ENCODE results near the gene EZR. TPM values are rescaled to one million over a fixed set of nuclear protein-coding genes. Genes with fewer than 3 reads are reported as not detected.
"Not testable (repeated sequence)": the region's sequence is repeated elsewhere in the genome, so short reads cannot be mapped to it uniquely, and the experiment has no call there.

The EZR gene
- total RNA-seq, 1 donor from 2014 or later = 489 TPM

GRCh38 chr6:158793432-158793831 lies 25.7 kb downstream of the EZR start:
- Mint-ChIP-seq H3K36me3 (ENCODE audit: low read depth) (peaks cover 78% of the 10 kb centered on the region), H3K27me3 (no peaks in the 10 kb centered on the region), H3K4me1 (peaks cover 95% of the 10 kb centered on the region), H3K4me3 (peak overlapping the region; percentile 44), H3K9me3 (no peaks in the 10 kb centered on the region), H3K27ac (peak overlapping the region; percentile 70)
- ChIA-PET POLR2A (interaction anchor here (0.6 to 11.8 kb wide), 9 partner anchors 17 to 179 kb away, joined by 3 to 139 read pairs (median 4); partner anchors contain the start of gene EZR), CTCF (interaction anchor here (0.7 to 7.0 kb wide), 17 partner anchors 10 to 311 kb away, joined by 3 to 60 read pairs (median 4); no protein-coding TSS in a partner anchor)
- intact Hi-C loops (cut with micrococcal nuclease) = loop anchor here (1.0 to 10.0 kb wide), 5 partner anchors 24 to 579 kb away; no protein-coding TSS in a partner anchor
- TF ChIP-seq, protein P1, sequence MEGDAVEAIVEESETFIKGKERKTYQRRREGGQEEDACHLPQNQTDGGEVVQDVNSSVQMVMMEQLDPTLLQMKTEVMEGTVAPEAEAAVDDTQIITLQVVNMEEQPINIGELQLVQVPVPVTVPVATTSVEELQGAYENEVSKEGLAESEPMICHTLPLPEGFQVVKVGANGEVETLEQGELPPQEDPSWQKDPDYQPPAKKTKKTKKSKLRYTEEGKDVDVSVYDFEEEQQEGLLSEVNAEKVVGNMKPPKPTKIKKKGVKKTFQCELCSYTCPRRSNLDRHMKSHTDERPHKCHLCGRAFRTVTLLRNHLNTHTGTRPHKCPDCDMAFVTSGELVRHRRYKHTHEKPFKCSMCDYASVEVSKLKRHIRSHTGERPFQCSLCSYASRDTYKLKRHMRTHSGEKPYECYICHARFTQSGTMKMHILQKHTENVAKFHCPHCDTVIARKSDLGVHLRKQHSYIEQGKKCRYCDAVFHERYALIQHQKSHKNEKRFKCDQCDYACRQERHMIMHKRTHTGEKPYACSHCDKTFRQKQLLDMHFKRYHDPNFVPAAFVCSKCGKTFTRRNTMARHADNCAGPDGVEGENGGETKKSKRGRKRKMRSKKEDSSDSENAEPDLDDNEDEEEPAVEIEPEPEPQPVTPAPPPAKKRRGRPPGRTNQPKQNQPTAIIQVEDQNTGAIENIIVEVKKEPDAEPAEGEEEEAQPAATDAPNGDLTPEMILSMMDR (IDR thresholded peaks at IDR 0.05) = no peak
- peak; percentile 54 for ATAC-seq (ENCODE audit: low read depth)
- no peak for DNase-seq

GRCh38 chr6:158792505-158792904 lies 26.7 kb downstream of the EZR start:
- peaks cover 80% of the 10 kb centered on the region for H3K36me3 Mint-ChIP-seq (ENCODE audit: low read depth)
- H3K27me3 Mint-ChIP-seq; DNase-seq; H3K4me3 Mint-ChIP-seq; ATAC-seq (ENCODE audit: low read depth); H3K9me3 Mint-ChIP-seq: not testable (repeated sequence)
- intact Hi-C loops (cut with micrococcal nuclease) = loop anchor here (10.0 kb wide), 1 partner anchor 578 kb away; no protein-coding TSS in a partner anchor
- ChIA-PET CTCF (interaction anchor here (0.6 to 7.0 kb wide), 10 partner anchors 11 to 312 kb away, joined by 3 to 60 read pairs (median 4); partner anchors contain the start of gene EZR), POLR2A (interaction anchor here (0.7 to 11.8 kb wide), 12 partner anchors 11 to 166 kb away, joined by 3 to 139 read pairs (median 4); partner anchors contain the start of gene EZR)
- H3K4me1 Mint-ChIP-seq = peaks cover 90% of the 10 kb centered on the region
- H3K27ac Mint-ChIP-seq = peak overlapping the region; percentile 70

DNA sequence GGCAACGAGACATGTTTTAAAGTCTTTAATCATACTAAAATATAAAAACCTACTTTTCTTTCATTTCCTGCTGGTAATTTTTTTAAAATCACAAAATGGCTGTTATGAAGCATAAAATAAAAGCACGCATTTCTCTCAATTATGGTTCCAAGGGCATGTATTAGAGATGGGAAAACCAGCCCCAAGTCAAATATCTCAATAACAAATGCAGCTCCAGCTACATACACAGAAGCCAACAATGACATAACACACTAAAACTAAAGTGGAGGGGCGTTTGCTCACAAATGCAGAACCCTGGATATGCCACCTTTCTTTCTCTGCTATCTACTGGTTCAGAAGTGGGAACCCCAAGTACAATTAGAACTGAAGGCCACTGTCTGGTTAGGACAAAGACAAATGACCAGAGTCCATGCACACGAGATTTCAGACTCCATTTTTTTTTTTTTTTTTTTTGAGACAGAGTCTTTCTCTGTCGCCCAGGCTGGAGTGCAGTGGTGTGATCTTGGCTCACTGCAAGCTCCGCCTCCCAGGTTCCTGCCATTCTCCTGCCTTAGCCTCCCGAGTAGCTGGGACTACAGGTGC lies 27.8 kb downstream of the EZR start:
- intact Hi-C loops (cut with micrococcal nuclease) = loop anchor here (10.0 kb wide), 1 partner anchor 577 kb away; no protein-coding TSS in a partner anchor
- no peak for DNase-seq
- ChIA-PET POLR2A (interaction anchor here (1.0 to 11.8 kb wide), 5 partner anchors 19 to 78 kb away, joined by 4 to 139 read pairs (median 14); partner anchors contain the start of gene EZR), CTCF (interaction anchor here (1.6 to 7.0 kb wide), 4 partner anchors 28 to 181 kb away, joined by 3 to 60 read pairs (median 16); partner anchors contain the start of gene EZR)
- H3K9me3 Mint-ChIP-seq = no peaks in the 10 kb centered on the region
- H3K27ac Mint-ChIP-seq = peak overlapping the region; percentile 73
- H3K4me3 Mint-ChIP-seq = no peak overlapping the region
- no peak for ATAC-seq (ENCODE audit: low read depth)
- H3K27me3 Mint-ChIP-seq = no peaks in the 10 kb centered on the region
- H3K4me1 Mint-ChIP-seq = peaks cover 89% of the 10 kb centered on the region
- TF ChIP-seq, protein P1 (IDR thresholded peaks at IDR 0.05) = no peak
- H3K36me3 Mint-ChIP-seq (ENCODE audit: low read depth) = peaks cover 80% of the 10 kb centered on the region

DNA sequence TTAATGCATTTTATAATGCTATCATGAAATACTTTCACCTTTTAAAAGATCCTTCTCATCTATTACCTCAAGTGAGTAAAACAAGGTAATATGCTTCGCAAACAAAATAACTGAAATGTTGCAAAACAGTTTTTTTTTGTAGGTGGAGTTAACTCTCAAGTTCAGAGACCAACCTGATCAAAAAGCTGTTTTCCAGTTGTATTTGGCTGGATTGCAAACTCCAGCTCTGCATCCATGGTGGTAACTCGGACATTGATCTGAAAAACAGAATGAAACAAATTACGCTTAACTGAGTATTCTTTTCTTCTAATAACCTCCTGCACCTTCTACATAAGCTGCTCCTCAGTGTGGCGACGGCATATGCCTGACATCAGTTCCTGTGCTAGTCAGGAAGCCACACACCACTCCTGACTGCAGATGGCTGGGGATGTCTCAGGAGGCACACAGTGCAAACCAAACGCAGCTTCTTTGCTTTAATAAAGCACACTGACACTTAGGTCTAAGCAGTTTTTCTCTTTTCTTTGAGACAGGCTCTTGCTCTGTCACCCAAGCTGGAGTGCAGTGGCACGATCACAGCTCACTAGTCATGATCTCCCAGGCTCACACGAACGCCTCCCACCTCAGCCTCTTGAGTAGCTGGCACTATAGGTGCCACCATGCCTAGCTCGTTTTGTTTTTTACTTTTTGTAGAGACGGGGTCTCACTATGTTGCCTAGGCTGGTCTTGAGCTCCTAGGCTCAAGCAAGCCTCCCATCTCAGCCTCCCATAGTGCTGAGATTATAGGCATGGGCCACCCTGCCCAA lies 29.9 kb downstream of the EZR start:
- Mint-ChIP-seq H3K27ac (peak overlapping the region; percentile 84), H3K4me1 (peaks cover 71% of the 10 kb centered on the region), H3K36me3 (ENCODE audit: low read depth) (peaks cover 82% of the 10 kb centered on the region), H3K9me3 (no peaks in the 10 kb centered on the region), H3K27me3 (no peaks in the 10 kb centered on the region), H3K4me3 (peak overlapping the region; percentile 63)
- intact Hi-C loops (cut with micrococcal nuclease) = loop anchor here (1.0 kb wide), 2 partner anchors 9 to 85 kb away; no protein-coding TSS in a partner anchor
- DNase-seq (no peak), ATAC-seq (ENCODE audit: low read depth) (peak; percentile 76)
- CTCF ChIA-PET = interaction anchor here (0.8 to 2.7 kb wide), 9 partner anchors 9 to 321 kb away, joined by 3 to 13 read pairs (median 5); no protein-coding TSS in a partner anchor
- TF ChIP-seq, protein P1 (IDR thresholded peaks at IDR 0.05) = no peak
- POLR2A ChIA-PET = interaction anchor here (0.6 to 2.5 kb wide), 19 partner anchors 8 to 318 kb away, joined by 3 to 24 read pairs (median 4); partner anchors contain the start of genes EZR and RSPH3

DNA sequence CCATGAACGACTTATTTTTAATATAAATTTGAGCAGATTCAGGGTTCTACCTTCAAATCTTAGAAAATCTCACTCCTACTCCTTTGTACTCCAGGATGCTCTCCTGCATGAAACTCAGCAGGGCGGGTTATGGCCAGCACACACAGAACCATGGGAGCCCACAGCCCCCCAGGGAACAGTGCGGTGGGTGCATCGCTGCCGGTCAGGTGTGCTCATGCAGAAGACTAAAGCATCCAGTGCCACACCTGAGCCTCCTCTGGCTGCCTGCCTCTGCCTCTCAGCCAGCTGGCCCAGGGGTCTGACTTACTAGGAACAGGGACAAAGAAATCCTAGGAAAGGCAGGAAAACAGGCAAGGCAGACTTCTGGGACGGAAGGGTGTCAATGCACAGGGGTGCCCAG lies 31.8 kb downstream of the EZR start:
- Mint-ChIP-seq H3K4me3 (no peak overlapping the region), H3K27ac (no peak overlapping the region), H3K27me3 (no peaks in the 10 kb centered on the region), H3K4me1 (peaks cover 54% of the 10 kb centered on the region), H3K36me3 (ENCODE audit: low read depth) (peaks cover 90% of the 10 kb centered on the region), H3K9me3 (no peaks in the 10 kb centered on the region)
- CTCF ChIA-PET = interaction anchor here (1.4 kb wide), 1 partner anchor 185 kb away, joined by 3 read pairs; no protein-coding TSS in a partner anchor
- POLR2A ChIA-PET = interaction anchor here (1.3 to 1.7 kb wide), 2 partner anchors 7 to 16 kb away, joined by 3 to 4 read pairs; no protein-coding TSS in a partner anchor
- intact Hi-C loops (cut with micrococcal nuclease) = no loop called here
- DNase-seq (no peak), ATAC-seq (ENCODE audit: low read depth) (no peak)
- TF ChIP-seq, protein P1 (IDR thresholded peaks at IDR 0.05) = no peak
